ENCODE data around the gene UQCC5. TPM values are rescaled to one million over a fixed set of nuclear protein-coding genes. Genes with fewer than 3 reads are reported as not detected.

UQCC5 gene
- total RNA-seq, 1 experiment from 2014 or later: 10.3 TPM

DNA sequence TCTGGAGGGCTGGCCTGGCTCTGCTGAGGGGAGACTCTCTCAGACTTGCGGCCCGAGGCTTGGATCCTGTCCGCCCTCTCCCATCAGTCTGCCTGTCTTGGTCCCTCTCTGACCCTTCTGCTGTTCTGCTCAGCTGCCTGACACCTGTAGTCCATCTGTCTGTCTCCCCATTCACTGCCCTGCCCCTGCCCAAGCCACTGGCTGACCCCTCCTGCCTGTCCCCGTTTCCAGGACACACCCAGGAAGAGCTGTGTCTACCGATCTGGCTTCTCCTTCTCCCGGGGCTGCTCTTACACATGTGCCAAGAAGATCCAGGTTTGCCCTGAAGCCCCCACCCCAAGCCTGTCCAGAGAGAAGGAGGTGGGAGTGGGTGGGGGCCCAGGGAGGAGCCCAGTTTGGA is 21.2 kb upstream of the UQCC5 start:
- Histone ChIP-seq H3K27me3 (replicated peaks; ENCODE audit: insufficient read depth, low read depth, low read length, poor library complexity) (no peaks in the 10 kb centered on the region), H3K9me3 (ENCODE audit: low read depth, low read length, poor library complexity, severe bottlenecking) (no peaks in the 10 kb centered on the region), H3K4me1 (ENCODE audit: insufficient read depth, low read length, poor library complexity, severe bottlenecking) (no peaks in the 10 kb centered on the region), H3K4me3 (ENCODE audit: low read depth, low read length, poor library complexity, severe bottlenecking) (no peak overlapping the region), H3K36me3 (ENCODE audit: insufficient read depth, low read length, poor library complexity, severe bottlenecking) (no peaks in the 10 kb centered on the region), H3K27ac (ENCODE audit: low read depth, low read length, poor library complexity, severe bottlenecking) (no peak overlapping the region)
- no TSS peak for BruUV-seq (replicated peaks)
- intact Hi-C loops (cut with micrococcal nuclease; ENCODE audit: unreplicated experiment): no loop called here
- ChIA-PET CTCF (no interaction called here), POLR2A (ENCODE audit: low non-redundant PET) (no interaction called here)
- no peak for TF ChIP-seq EZH2 (IDR thresholded peaks at IDR 0.05; ENCODE audit: borderline replicate concordance, low read depth, low read length, poor library complexity, severe bottlenecking)
- TF ChIP-seq, protein P1, sequence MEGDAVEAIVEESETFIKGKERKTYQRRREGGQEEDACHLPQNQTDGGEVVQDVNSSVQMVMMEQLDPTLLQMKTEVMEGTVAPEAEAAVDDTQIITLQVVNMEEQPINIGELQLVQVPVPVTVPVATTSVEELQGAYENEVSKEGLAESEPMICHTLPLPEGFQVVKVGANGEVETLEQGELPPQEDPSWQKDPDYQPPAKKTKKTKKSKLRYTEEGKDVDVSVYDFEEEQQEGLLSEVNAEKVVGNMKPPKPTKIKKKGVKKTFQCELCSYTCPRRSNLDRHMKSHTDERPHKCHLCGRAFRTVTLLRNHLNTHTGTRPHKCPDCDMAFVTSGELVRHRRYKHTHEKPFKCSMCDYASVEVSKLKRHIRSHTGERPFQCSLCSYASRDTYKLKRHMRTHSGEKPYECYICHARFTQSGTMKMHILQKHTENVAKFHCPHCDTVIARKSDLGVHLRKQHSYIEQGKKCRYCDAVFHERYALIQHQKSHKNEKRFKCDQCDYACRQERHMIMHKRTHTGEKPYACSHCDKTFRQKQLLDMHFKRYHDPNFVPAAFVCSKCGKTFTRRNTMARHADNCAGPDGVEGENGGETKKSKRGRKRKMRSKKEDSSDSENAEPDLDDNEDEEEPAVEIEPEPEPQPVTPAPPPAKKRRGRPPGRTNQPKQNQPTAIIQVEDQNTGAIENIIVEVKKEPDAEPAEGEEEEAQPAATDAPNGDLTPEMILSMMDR (conservative IDR thresholded peaks at IDR 0.05; ENCODE audit: low read depth, low read length): no peak
- DNase-seq (ENCODE audit: low spot score): no peak

DNA sequence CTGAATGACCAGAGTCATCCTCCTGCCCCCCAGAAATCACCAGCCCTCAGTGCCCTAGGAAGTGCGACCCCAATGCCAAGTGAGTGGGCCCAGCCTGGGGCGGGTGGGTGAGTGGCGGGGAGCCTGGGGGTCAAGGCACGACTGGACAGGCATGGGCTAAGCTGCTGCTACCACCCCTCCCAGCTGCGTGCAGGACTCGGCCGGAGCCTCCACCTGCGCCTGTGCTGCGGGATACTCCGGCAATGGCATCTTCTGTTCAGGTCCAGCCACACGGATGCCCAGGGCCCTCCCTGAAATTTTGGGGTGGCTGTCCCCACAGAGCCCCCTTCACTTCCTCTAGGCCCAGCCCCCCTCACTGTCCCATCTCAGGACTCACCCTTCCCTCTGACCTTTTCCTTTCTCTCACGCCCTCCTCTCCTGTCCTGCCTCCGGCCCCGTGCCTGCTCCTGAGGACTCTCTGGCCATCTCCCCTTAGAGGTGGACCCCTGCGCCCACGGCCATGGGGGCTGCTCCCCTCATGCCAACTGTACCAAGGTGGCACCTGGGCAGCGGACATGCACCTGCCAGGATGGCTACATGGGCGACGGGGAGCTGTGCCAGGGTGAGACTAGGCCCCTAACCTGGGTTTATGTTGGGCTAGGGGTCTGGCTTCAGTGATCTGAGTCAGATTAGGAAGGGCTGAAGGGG is 19.8 kb upstream of the UQCC5 start:
- no peaks in the 10 kb centered on the region for H3K27me3 ChIP-seq (replicated peaks; ENCODE audit: insufficient read depth, low read depth, low read length, poor library complexity)
- H3K4me1 ChIP-seq (ENCODE audit: insufficient read depth, low read length, poor library complexity, severe bottlenecking): no peaks in the 10 kb centered on the region
- DNase-seq (ENCODE audit: low spot score): no peak
- no peaks in the 10 kb centered on the region for H3K36me3 ChIP-seq (ENCODE audit: insufficient read depth, low read length, poor library complexity, severe bottlenecking)
- no peak overlapping the region for H3K27ac ChIP-seq (ENCODE audit: low read depth, low read length, poor library complexity, severe bottlenecking)
- CTCF ChIA-PET: no interaction called here
- no peak overlapping the region for H3K4me3 ChIP-seq (ENCODE audit: low read depth, low read length, poor library complexity, severe bottlenecking)
- POLR2A ChIA-PET (ENCODE audit: low non-redundant PET): no interaction called here
- intact Hi-C loops (cut with micrococcal nuclease; ENCODE audit: unreplicated experiment): no loop called here
- no peaks in the 10 kb centered on the region for H3K9me3 ChIP-seq (ENCODE audit: low read depth, low read length, poor library complexity, severe bottlenecking)
- BruUV-seq (replicated peaks): no TSS peak
- TF ChIP-seq, protein P1 (conservative IDR thresholded peaks at IDR 0.05; ENCODE audit: low read depth, low read length): no peak
- no peak for TF ChIP-seq EZH2 (IDR thresholded peaks at IDR 0.05; ENCODE audit: borderline replicate concordance, low read depth, low read length, poor library complexity, severe bottlenecking)

DNA sequence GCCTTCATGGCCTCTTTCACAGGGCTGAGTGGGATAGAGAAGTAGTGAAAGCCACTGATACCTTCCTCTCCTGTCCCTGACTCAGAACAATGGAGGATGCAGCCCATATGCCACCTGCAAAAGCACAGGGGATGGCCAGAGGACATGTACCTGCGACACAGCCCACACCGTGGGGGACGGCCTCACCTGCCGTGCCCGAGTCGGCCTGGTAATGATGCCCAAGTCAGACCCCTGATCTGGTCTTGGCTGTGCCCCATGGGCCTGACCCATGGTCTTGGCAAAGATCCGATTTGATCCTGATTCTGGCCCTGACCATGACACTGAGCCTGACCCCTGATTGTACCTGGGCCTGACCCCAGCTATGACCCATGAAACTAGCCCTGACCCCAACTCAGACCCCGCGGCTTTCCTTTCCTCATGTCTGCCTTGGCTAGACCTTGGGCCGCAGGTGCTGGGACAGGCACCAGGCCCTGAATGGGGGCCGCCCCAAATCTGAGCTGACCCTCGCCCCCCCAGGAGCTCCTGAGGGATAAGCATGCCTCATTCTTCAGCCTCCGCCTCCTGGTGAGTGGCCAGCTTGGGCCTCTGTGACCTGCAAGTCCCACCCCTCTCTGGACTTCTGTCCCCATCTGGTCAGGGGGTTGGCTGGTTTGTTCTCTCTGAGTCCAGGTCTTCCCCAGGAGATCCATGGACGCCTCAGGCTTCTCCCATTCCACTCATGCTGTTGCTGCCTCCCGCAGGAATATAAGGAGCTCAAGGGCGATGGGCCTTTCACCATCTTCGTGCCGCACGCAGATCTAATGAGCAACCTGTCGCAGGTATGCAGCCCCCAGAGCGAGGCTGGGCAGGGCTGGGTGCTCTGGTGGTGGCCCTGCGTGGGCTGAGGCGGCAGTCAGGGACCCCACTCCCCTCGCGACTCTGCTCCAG is 18.3 kb upstream of the UQCC5 start:
- TF ChIP-seq EZH2 (IDR thresholded peaks at IDR 0.05; ENCODE audit: borderline replicate concordance, low read depth, low read length, poor library complexity, severe bottlenecking): no peak
- TF ChIP-seq, protein P1 (conservative IDR thresholded peaks at IDR 0.05; ENCODE audit: low read depth, low read length): no peak
- Histone ChIP-seq H3K4me1 (ENCODE audit: insufficient read depth, low read length, poor library complexity, severe bottlenecking) (no peaks in the 10 kb centered on the region), H3K36me3 (ENCODE audit: insufficient read depth, low read length, poor library complexity, severe bottlenecking) (no peaks in the 10 kb centered on the region), H3K27me3 (replicated peaks; ENCODE audit: insufficient read depth, low read depth, low read length, poor library complexity) (no peaks in the 10 kb centered on the region), H3K9me3 (ENCODE audit: low read depth, low read length, poor library complexity, severe bottlenecking) (no peaks in the 10 kb centered on the region), H3K27ac (ENCODE audit: low read depth, low read length, poor library complexity, severe bottlenecking) (no peak overlapping the region), H3K4me3 (ENCODE audit: low read depth, low read length, poor library complexity, severe bottlenecking) (no peak overlapping the region)
- POLR2A ChIA-PET (ENCODE audit: low non-redundant PET): no interaction called here
- CTCF ChIA-PET: no interaction called here
- intact Hi-C loops (cut with micrococcal nuclease; ENCODE audit: unreplicated experiment): no loop called here
- DNase-seq (ENCODE audit: low spot score): no peak
- no TSS peak for BruUV-seq (replicated peaks)

Data from A673 (cell line).